B cell (primary cell): ENCODE results near the gene TRMT2B.

Source experiments
- EZH2 ChIP-seq: IDR thresholded peaks from 2 replicates; pipeline ENCODE4 v1.6.1; 2012; ENCODE audit warnings: borderline replicate concordance, low read depth, mild to moderate bottlenecking, moderate library complexity, low read length; ENCODE audit not compliant: insufficient read depth, poor library complexity, severe bottlenecking
- TF ChIP-seq, protein P1 (sequence below): fragments of 200-600 bp; IDR thresholded peaks from one replicate; pipeline ENCODE4 v1.8.0; 2022; ENCODE audit warnings: antibody characterized with exemption, mild to moderate bottlenecking

DNA sequence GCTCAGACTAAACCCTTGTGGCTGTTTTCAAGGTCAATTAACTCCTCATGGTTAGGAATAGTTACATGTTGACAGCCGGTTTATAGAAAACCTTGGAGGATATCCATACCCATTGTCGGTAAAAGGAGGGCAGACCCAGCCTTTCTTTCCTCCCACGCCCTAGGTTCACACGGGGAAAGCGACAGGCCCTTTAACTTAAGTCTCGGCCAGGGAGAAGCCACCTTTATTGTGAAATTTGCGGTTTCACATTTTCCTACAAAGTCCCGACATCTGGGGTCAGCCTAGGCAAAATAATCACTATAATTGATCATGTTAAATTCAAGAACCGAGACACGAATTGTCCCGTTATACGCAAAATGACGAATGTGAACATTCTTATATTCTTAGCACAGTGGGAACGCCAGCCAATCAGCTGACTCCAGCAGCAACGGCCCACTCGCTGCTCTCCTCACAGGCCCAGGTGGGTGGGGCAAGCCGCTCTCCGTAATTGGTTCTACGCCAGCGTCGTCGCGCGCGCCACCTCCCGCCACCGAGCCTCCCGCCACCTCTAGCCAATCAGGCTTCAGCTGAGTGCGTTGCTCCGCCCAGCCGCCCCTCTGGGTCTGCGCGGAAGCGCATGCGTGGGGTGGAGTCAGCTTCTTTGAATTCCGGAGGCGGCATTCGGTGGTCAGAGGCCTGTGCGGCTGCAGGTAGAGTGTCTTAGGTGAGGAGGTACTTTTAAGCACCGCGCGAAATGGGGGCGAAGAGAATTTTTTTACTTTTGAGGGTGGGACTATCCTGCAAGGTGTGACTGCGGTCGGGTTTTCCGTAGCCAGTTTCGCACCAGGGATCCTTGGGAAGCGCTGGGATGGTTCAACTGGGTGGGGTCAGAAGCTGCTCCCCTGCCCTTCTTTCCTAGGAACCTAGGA, 45.9 kb upstream of the TRMT2B start, which contains the start of gene CENPI:
- no peak for TF ChIP-seq EZH2
- TF ChIP-seq, protein P1, sequence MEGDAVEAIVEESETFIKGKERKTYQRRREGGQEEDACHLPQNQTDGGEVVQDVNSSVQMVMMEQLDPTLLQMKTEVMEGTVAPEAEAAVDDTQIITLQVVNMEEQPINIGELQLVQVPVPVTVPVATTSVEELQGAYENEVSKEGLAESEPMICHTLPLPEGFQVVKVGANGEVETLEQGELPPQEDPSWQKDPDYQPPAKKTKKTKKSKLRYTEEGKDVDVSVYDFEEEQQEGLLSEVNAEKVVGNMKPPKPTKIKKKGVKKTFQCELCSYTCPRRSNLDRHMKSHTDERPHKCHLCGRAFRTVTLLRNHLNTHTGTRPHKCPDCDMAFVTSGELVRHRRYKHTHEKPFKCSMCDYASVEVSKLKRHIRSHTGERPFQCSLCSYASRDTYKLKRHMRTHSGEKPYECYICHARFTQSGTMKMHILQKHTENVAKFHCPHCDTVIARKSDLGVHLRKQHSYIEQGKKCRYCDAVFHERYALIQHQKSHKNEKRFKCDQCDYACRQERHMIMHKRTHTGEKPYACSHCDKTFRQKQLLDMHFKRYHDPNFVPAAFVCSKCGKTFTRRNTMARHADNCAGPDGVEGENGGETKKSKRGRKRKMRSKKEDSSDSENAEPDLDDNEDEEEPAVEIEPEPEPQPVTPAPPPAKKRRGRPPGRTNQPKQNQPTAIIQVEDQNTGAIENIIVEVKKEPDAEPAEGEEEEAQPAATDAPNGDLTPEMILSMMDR, result no peak
